GM23338 (cell line): ENCODE data around the gene TYSND1.

Source experiments
- CTCF ChIP-seq, 2 experiments: fragments of 200-600 bp in 1 of 2; sonication (generic) in 1 of 2; conservative IDR thresholded peaks; 2 replicates each; pipeline versions ENCODE4 v1.5.1 to v1.6.1; 2016 to 2017; ENCODE audit warnings: antibody characterized with exemption in 2 of 2, low read depth in 2 of 2, mild to moderate bottlenecking in 2 of 2, moderate library complexity in 1 of 2
- EZH2 ChIP-seq: fragments of 200-600 bp; sonication (generic); IDR thresholded peaks from one replicate; pipeline ENCODE4 v1.8.0; 2017; ENCODE audit warnings: antibody characterized with exemption, mild to moderate bottlenecking, low read depth; ENCODE audit not compliant: unreplicated experiment
- REST ChIP-seq: IDR thresholded peaks from one replicate; pipeline ENCODE4 v1.6.1; 2018; ENCODE audit warnings: antibody characterized with exemption; ENCODE audit not compliant: unreplicated experiment
- STAT1 ChIP-seq: IDR thresholded peaks from one replicate; pipeline ENCODE4 v1.6.1; 2016; ENCODE audit warnings: antibody characterized with exemption; ENCODE audit not compliant: unreplicated experiment

GRCh38 chr10:70178139-70178725, 31.7 kb upstream of the TYSND1 start:
- TF ChIP-seq CTCF (conservative IDR thresholded peaks at IDR 0.05; ENCODE audit: low read depth in 2 of 2) (no peak), STAT1 (no peak), EZH2 (no peak), REST (no peak)
